Endothelial cell of umbilical vein (primary cell): Measurements from ENCODE around the gene MFSD6. TPM values are rescaled to one million over a fixed set of nuclear protein-coding genes. Genes with fewer than 3 reads are reported as not detected.

Experiments used
- BruUV-seq: library from RNA; stranded (reverse); fragments of 400-500 nt; replicated peaks from 2 replicates; lab custom pipeline; 2021; lab: Mats Ljungman, UMichigan
- CTCF ChIA-PET: fragments of 300-600, 350-600 bp; sonication (Branson Sonifier 250); formaldehyde crosslinking; loops from one replicate; lab custom pipeline; 2021; ENCODE audit warnings: antibody characterized with exemption, inconsistent platforms; lab: Charles Lee
- POLR2A ChIA-PET: fragments of 300-600, 350-600 bp; sonication (Branson Sonifier 250); formaldehyde crosslinking; loops from one replicate; lab custom pipeline; 2021; ENCODE audit warnings: antibody characterized with exemption, inconsistent platforms; lab: Charles Lee
- DNase-seq: peaks from one replicate; pipeline ENCODE4 v3.0.0-alpha.2; 2011; ENCODE audit warnings: low read depth, low spot score
- FAIRE-seq: peaks from 2 replicates; lab custom pipeline; 2011; peaks lifted over from hg19 to GRCh38; lab: Jason Lieb, UNC
- H2AFZ ChIP-seq: 2 replicates; pipeline ENCODE4 v1.6.0; 2012; ENCODE audit warnings: low read depth, low read length, control low read depth, inconsistent platforms
- H3K27ac ChIP-seq: 2 replicates; pipeline ENCODE4 v1.5.1; 2011; ENCODE audit warnings: low read depth, mild to moderate bottlenecking, control low read depth, low read length, moderate library complexity; ENCODE audit not compliant: insufficient read depth
- H3K27me3 ChIP-seq, 2 experiments: 2 replicates each; pipeline versions ENCODE4 v1.6.0 to v1.6.1; 2011; ENCODE audit warnings: low read length in 2 of 2, mixed read lengths in 1 of 2; ENCODE audit not compliant: control insufficient read depth in 2 of 2, insufficient read depth in 2 of 2
- H3K36me3 ChIP-seq, 2 experiments: 2 replicates in 1 of 2; 3 replicates in 1 of 2; pipeline ENCODE4 v1.5.1; 2011; ENCODE audit warnings: low read length in 2 of 2, mild to moderate bottlenecking in 1 of 2, moderate library complexity in 1 of 2; ENCODE audit not compliant: control insufficient read depth in 2 of 2, insufficient read depth in 2 of 2; ENCODE audit errors: extremely low read depth in 1 of 2
- H3K4me1 ChIP-seq: 3 replicates; pipeline ENCODE4 v1.5.1; 2011; ENCODE audit warnings: mild to moderate bottlenecking, low read length; ENCODE audit not compliant: control insufficient read depth, insufficient read depth; ENCODE audit errors: extremely low read depth
- H3K4me2 ChIP-seq: 2 replicates; pipeline ENCODE4 v1.6.1; 2011; ENCODE audit warnings: low read length, control low read depth, mixed read lengths; ENCODE audit not compliant: insufficient read depth
- H3K4me3 ChIP-seq, 3 experiments: fragments of 200-600 bp in 1 of 3; sonication (generic), shearing (Covaris generic) in 1 of 3; replicated peaks in 1 of 3; 2 replicates each; pipeline ENCODE4 v1.5.1; 2011 to 2016; ENCODE audit warnings: control low read depth in 3 of 3, low read length in 3 of 3, mild to moderate bottlenecking in 2 of 3, inconsistent platforms in 1 of 3, low read depth in 1 of 3, moderate library complexity in 1 of 3; ENCODE audit not compliant: insufficient read depth in 1 of 3
- H3K79me2 ChIP-seq: 2 replicates; pipeline ENCODE4 v1.6.0; 2012; ENCODE audit warnings: low read length, inconsistent platforms; ENCODE audit not compliant: control insufficient read depth, insufficient read depth
- H3K9ac ChIP-seq: replicated peaks from 2 replicates; pipeline ENCODE3; 2011; ENCODE audit warnings: low read length, control low read depth; ENCODE audit not compliant: insufficient read depth; ENCODE audit errors: extremely low read depth
- H3K9me1 ChIP-seq: replicated peaks from 3 replicates; pipeline ENCODE4 v1.6.0; 2011; ENCODE audit warnings: mild to moderate bottlenecking, low read length; ENCODE audit not compliant: control insufficient read depth, insufficient read depth; ENCODE audit errors: extremely low read depth
- H3K9me3 ChIP-seq: replicated peaks from 2 replicates; pipeline ENCODE4 v1.5.1; 2012; ENCODE audit warnings: low read length, inconsistent platforms; ENCODE audit not compliant: control insufficient read depth, insufficient read depth
- H4K20me1 ChIP-seq: replicated peaks from 2 replicates; pipeline ENCODE3; 2011; ENCODE audit warnings: mild to moderate bottlenecking, low read length; ENCODE audit not compliant: control insufficient read depth, insufficient read depth; ENCODE audit errors: extremely low read depth
- CTCF ChIP-seq, 2 donors: IDR thresholded peaks; 1 replicate in 1 of 2; 2 replicates in 1 of 2; pipeline ENCODE4 v1.5.1; 2011; ENCODE audit warnings: low read length in 2 of 2, mild to moderate bottlenecking in 2 of 2, moderate library complexity in 2 of 2, control low read depth in 1 of 2, inconsistent platforms in 1 of 2, low read depth in 1 of 2; ENCODE audit not compliant: insufficient read depth in 1 of 2; ENCODE audit errors: extremely low read depth in 1 of 2
- EZH2 ChIP-seq: IDR thresholded peaks from 2 replicates; pipeline ENCODE4 v1.6.1; 2012; ENCODE audit warnings: borderline replicate concordance, low read depth, mild to moderate bottlenecking, moderate library complexity, low read length, inconsistent platforms; ENCODE audit not compliant: severe bottlenecking
- FOS ChIP-seq: IDR thresholded peaks from 2 replicates; pipeline ENCODE4 v1.6.1; 2011; ENCODE audit warnings: mild to moderate bottlenecking, low read length, moderate library complexity, borderline replicate concordance; ENCODE audit not compliant: insufficient read depth
- GATA2 ChIP-seq: IDR thresholded peaks from 2 replicates; pipeline ENCODE4 v1.7.0; 2011; ENCODE audit warnings: low read depth, mild to moderate bottlenecking, moderate library complexity, mixed read lengths, low read length; ENCODE audit not compliant: insufficient read length, insufficient read depth
- JUN ChIP-seq: IDR thresholded peaks from 2 replicates; pipeline ENCODE4 v1.6.1; 2011; ENCODE audit warnings: borderline replicate concordance, low read depth; ENCODE audit not compliant: insufficient read length, insufficient read depth
- MAX ChIP-seq: IDR thresholded peaks from 2 replicates; pipeline ENCODE4 v1.6.1; 2011; ENCODE audit not compliant: insufficient read depth, insufficient read length
- MYC ChIP-seq: IDR thresholded peaks from one replicate; pipeline ENCODE4 v1.6.1; 2011; ENCODE audit warnings: mild to moderate bottlenecking, low read depth, low read length
- POLR2A ChIP-seq: IDR thresholded peaks from 2 replicates; pipeline ENCODE4 v1.6.1; 2012; ENCODE audit warnings: low read depth, mild to moderate bottlenecking, control low read depth, low read length
- POLR2AphosphoS5 ChIP-seq: IDR thresholded peaks from 2 replicates; pipeline ENCODE4 v1.6.1; 2012; ENCODE audit warnings: low read depth, mild to moderate bottlenecking, control low read depth, low read length, moderate library complexity; ENCODE audit not compliant: insufficient read depth
- dilution Hi-C: fragments of 300-500 bp; cut with MboI; formaldehyde crosslinking; loops from one replicate; pipeline ENCODE4 v1.15.0; 2019; ENCODE audit warnings: low sequenced_read_pairs; ENCODE audit not compliant: extremely low pct_ligation_motif_present
- intact Hi-C: fragments of 100-400 bp; cut with micrococcal nuclease; formaldehyde crosslinking; loops from one replicate; pipeline ENCODE4 v1.10.0; 2022
- polyA plus RNA-seq, 4 experiments: library from polyadenylated mRNA; depleted of rRNA in 3 of 4; stranded (reverse) in 3 of 4; unstranded in 1 of 4; fragments of >200 nt; gene quantifications; 2 replicates each; pipeline versions ENCODE4 v1.2.1 to v1.2.3, GENCODE V29; 2011 to 2012; ENCODE audit warnings: missing spikeins in 1 of 4
- total RNA-seq: library from RNA; stranded (reverse); gene quantifications from 2 replicates; pipeline ENCODE4 v1.2.3, GENCODE V29; 2021

MFSD6 gene
- total and polyA plus RNA-seq, 2 donors (not counting 3 experiments of a cell fraction or from before 2014, with no cell fraction given): 4.3 to 4.5 TPM

DNA sequence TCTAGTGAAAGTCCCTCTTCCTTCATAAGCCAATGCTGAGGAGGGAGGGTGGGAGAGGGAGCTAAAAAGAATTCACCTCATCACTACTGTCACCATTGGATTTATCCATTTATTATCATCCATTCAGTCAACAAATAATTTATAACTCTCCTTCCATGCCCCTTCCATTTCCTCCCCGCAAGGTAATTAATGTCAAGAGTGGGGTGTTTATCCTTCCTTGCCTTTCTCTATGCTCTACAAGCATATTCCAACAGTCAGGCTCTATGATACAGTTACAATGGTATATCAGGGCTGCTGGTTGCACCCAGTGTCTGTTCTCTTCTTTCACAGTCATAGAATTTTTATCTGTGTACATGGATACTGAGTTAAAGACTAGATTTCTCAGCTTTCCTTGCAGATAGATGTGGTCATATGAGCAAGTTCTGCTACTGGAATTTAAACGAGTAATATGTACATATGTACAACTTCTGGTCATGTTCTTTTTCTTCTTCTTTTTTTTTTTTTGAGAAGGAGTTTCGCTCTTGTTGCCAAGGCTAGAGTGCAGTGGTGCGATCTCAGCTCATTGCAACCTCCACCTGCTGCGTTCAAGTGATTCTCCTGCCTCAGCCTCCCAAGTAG is 5.1 kb upstream of the MFSD6 start:
- TF ChIP-seq GATA2 (no peak), POLR2AphosphoS5 (no peak), MYC (no peak), MAX (no peak), CTCF (IDR thresholded peaks at IDR 0.05; ENCODE audit: extremely low read depth in 1 of 2, insufficient read depth in 1 of 2, low read depth in 1 of 2, low read length in 2 of 2) (no peak), EZH2 (no peak), JUN (no peak), POLR2A (no peak), FOS (no peak)
- Histone ChIP-seq H4K20me1 (no peaks in the 10 kb centered on the region), H3K4me2 (no peak overlapping the region), H3K9me3 (no peaks in the 10 kb centered on the region), H3K4me1 (peaks cover 3% of the 10 kb centered on the region), H3K9ac (no peak overlapping the region), H3K4me3 (no peak overlapping the region), H3K27me3 (peaks cover 10 to 12% of the 10 kb centered on the region in 2 experiments), H3K79me2 (no peaks in the 10 kb centered on the region), H3K36me3 (no peaks in the 10 kb centered on the region), H3K27ac (no peak overlapping the region), H3K9me1 (no peaks in the 10 kb centered on the region), H2AFZ (no peak overlapping the region)
- ChIA-PET POLR2A (no interaction called here), CTCF (no interaction called here)
- no peak for DNase-seq
- dilution Hi-C loops: no loop called here
- no peak for FAIRE-seq
- intact Hi-C loops: no loop called here
- no TSS peak for BruUV-seq
